BLaER1 treated with 17β-estradiol and CSF1 and Interleukin-3, amounts not matched to agents 10 nM and 100 nM (cell line): Measurements from ENCODE around the gene QRSL1.

Source experiments
- H3K27ac ChIP-seq, 11 experiments: shearing (Covaris generic); formaldehyde crosslinking; 2 replicates each; pipeline ENCODE4 v1.8.1; 2022
- H3K27me3 ChIP-seq, 11 experiments: shearing (Covaris generic); formaldehyde crosslinking; 2 replicates each; pipeline ENCODE4 v1.8.1; 2022
- H3K36me3 ChIP-seq, 11 experiments: shearing (Covaris generic); formaldehyde crosslinking; 2 replicates each; pipeline ENCODE4 v1.8.1; 2022
- H3K4me1 ChIP-seq, 10 experiments: shearing (Covaris generic); formaldehyde crosslinking; 2 replicates each; pipeline ENCODE4 v1.8.1; 2022
- H3K4me2 ChIP-seq, 11 experiments: shearing (Covaris generic); formaldehyde crosslinking; 2 replicates each; pipeline ENCODE4 v1.8.1; 2022
- H3K4me3 ChIP-seq, 10 experiments: shearing (Covaris generic); formaldehyde crosslinking; 2 replicates each; pipeline ENCODE4 v1.8.1; 2022
- H3K9ac ChIP-seq, 11 experiments: shearing (Covaris generic); formaldehyde crosslinking; 2 replicates each; pipeline ENCODE4 v1.8.1; 2022
- H3K9me3 ChIP-seq, 11 experiments: shearing (Covaris generic); formaldehyde crosslinking; replicated peaks in 1 of 11; 2 replicates each; pipeline ENCODE4 v1.8.1; 2022
- H4K20me1 ChIP-seq, 11 experiments: shearing (Covaris generic); formaldehyde crosslinking; 2 replicates each; pipeline ENCODE4 v1.8.1; 2022
- Cebpa-rat ChIP-seq, 11 experiments: shearing (Covaris generic); IDR thresholded peaks; 2 replicates each; pipeline ENCODE4 v1.8.1; 2022

Gene QRSL1

GRCh38 chr6:106631346-106631745, 2.0 kb downstream of the QRSL1 start:
- no peaks in the 10 kb centered on the region for H3K27me3 ChIP-seq
- peaks cover 0 to 4% (median 0%) of the 10 kb centered on the region in 11 experiments; a peak in 4 of 22 replicates for H3K9me3 ChIP-seq
- H3K4me3 ChIP-seq: no peak overlapping the region
- H3K36me3 ChIP-seq: peaks cover 0 to 46% (median 13%) of the 10 kb centered on the region in 11 experiments; a peak in 11 of 22 replicates
- H3K27ac ChIP-seq: no peak overlapping the region
- peaks cover 16 to 36% (median 24%) of the 10 kb centered on the region in 10 experiments for H3K4me1 ChIP-seq
- no peak overlapping the region for H3K9ac ChIP-seq
- H4K20me1 ChIP-seq: peaks cover 0 to 17% (median 3%) of the 10 kb centered on the region in 11 experiments; a peak in 4 of 22 replicates
- peak overlapping the region in 1 of 11 experiments; percentile 86; a peak in 1 of 22 replicates for H3K4me2 ChIP-seq
- no peak for TF ChIP-seq Cebpa-rat (IDR thresholded peaks at IDR 0.05)

- H3K27ac ChIP-seq: no peak overlapping the region
- no peak overlapping the region for H3K4me3 ChIP-seq
- H4K20me1 ChIP-seq: peaks cover 0 to 45% (median 14%) of the 10 kb centered on the region in 11 experiments; a peak in 15 of 22 replicates
- H3K27me3 ChIP-seq: no peaks in the 10 kb centered on the region
- H3K36me3 ChIP-seq: peaks cover 0 to 59% (median 24%) of the 10 kb centered on the region in 11 experiments; a peak in 13 of 22 replicates
- peaks cover 40 to 50% (median 45%) of the 10 kb centered on the region in 10 experiments for H3K4me1 ChIP-seq
- TF ChIP-seq Cebpa-rat (IDR thresholded peaks at IDR 0.05): no peak
- H3K4me2 ChIP-seq: no peak overlapping the region
- no peak overlapping the region for H3K9ac ChIP-seq
- peaks cover 0 to 12% (median 0%) of the 10 kb centered on the region in 11 experiments; a peak in 5 of 22 replicates for H3K9me3 ChIP-seq
Measured at GRCh38 chr6:106634565-106634964, 5.2 kb downstream of the QRSL1 start.

GRCh38 chr6:106637051-106637716, 7.8 kb downstream of the QRSL1 start:
- H3K4me3 ChIP-seq: peak overlapping the region in 2 of 10 experiments; percentile 1 to 29; a peak in 4 of 20 replicates
- peaks cover 41 to 53% (median 44%) of the 10 kb centered on the region in 10 experiments for H3K4me1 ChIP-seq
- TF ChIP-seq Cebpa-rat (IDR thresholded peaks at IDR 0.05): no peak
- peaks cover 0 to 15% (median 3%) of the 10 kb centered on the region in 11 experiments; a peak in 8 of 22 replicates for H3K9me3 ChIP-seq
- H3K9ac ChIP-seq: peak overlapping the region in 3 of 11 experiments; percentile 0 to 32 (median 11); a peak in 1 of 22 replicates
- H3K36me3 ChIP-seq: peaks cover 13 to 75% (median 44%) of the 10 kb centered on the region in 11 experiments
- peak overlapping the region in 3 of 11 experiments; percentile 13 to 43 (median 23); a peak in 2 of 22 replicates for H3K27ac ChIP-seq
- H3K4me2 ChIP-seq: peak overlapping the region; percentile 60 to 98 (median 78)
- H3K27me3 ChIP-seq: no peaks in the 10 kb centered on the region
- H4K20me1 ChIP-seq: peaks cover 0 to 51% (median 14%) of the 10 kb centered on the region in 11 experiments; a peak in 15 of 22 replicates

GRCh38 chr6:106637717-106638341, 8.5 kb downstream of the QRSL1 start:
- peak overlapping the region in 3 of 11 experiments; percentile 20 to 43 (median 23); a peak in 4 of 22 replicates for H3K27ac ChIP-seq
- H3K4me3 ChIP-seq: peak overlapping the region in 2 of 10 experiments; percentile 1 to 29; a peak in 2 of 20 replicates
- TF ChIP-seq Cebpa-rat (IDR thresholded peaks at IDR 0.05): no peak
- H4K20me1 ChIP-seq: peaks cover 0 to 51% (median 14%) of the 10 kb centered on the region in 11 experiments; a peak in 15 of 22 replicates
- peak overlapping the region; percentile 60 to 98 (median 78) for H3K4me2 ChIP-seq
- H3K9me3 ChIP-seq: peaks cover 0 to 19% (median 10%) of the 10 kb centered on the region in 11 experiments; a peak in 10 of 22 replicates
- 0 out of 22 replicates have a peak overlapping the region, but pooled peaks of 1 of the 11 experiments have one; percentile 0 for H3K9ac ChIP-seq
- H3K4me1 ChIP-seq: peaks cover 41 to 53% (median 44%) of the 10 kb centered on the region in 10 experiments
- H3K36me3 ChIP-seq: peaks cover 19 to 75% (median 48%) of the 10 kb centered on the region in 11 experiments
- H3K27me3 ChIP-seq: no peaks in the 10 kb centered on the region

- no peaks in the 10 kb centered on the region for H3K27me3 ChIP-seq
- H3K9ac ChIP-seq: no peak overlapping the region
- no peak for TF ChIP-seq Cebpa-rat (IDR thresholded peaks at IDR 0.05)
- no peak overlapping the region for H3K4me3 ChIP-seq
- peaks cover 0 to 40% (median 13%) of the 10 kb centered on the region in 11 experiments; a peak in 15 of 22 replicates for H4K20me1 ChIP-seq
- H3K4me1 ChIP-seq: peaks cover 41 to 53% (median 44%) of the 10 kb centered on the region in 10 experiments
- peaks cover 39 to 75% (median 60%) of the 10 kb centered on the region in 11 experiments for H3K36me3 ChIP-seq
- H3K4me2 ChIP-seq: peak overlapping the region; percentile 18 to 98 (median 60); a peak in 18 of 22 replicates
- H3K9me3 ChIP-seq: peaks cover 0 to 37% (median 24%) of the 10 kb centered on the region in 11 experiments; a peak in 16 of 22 replicates
- H3K27ac ChIP-seq: no peak overlapping the region
Measured at GRCh38 chr6:106639812-106640211, 10.4 kb downstream of the QRSL1 start.

- Histone ChIP-seq H3K4me1 (peaks cover 24 to 51% (median 32%) of the 10 kb centered on the region in 10 experiments), H3K27me3 (no peaks in the 10 kb centered on the region), H4K20me1 (peaks cover 0 to 23% (median 5%) of the 10 kb centered on the region in 11 experiments; a peak in 14 of 22 replicates), H3K9ac (no peak overlapping the region), H3K4me3 (no peak overlapping the region), H3K9me3 (peaks cover 0 to 37% (median 24%) of the 10 kb centered on the region in 11 experiments; a peak in 16 of 22 replicates), H3K36me3 (peaks cover 55 to 86% (median 74%) of the 10 kb centered on the region in 11 experiments), H3K27ac (no peak overlapping the region), H3K4me2 (no peak overlapping the region)
- no peak for TF ChIP-seq Cebpa-rat (IDR thresholded peaks at IDR 0.05)
Measured at GRCh38 chr6:106642476-106642875, 13.1 kb downstream of the QRSL1 start.

GRCh38 chr6:106643061-106643460, 13.7 kb downstream of the QRSL1 start:
- Histone ChIP-seq H3K4me2 (no peak overlapping the region), H3K4me1 (peaks cover 21 to 51% (median 28%) of the 10 kb centered on the region in 10 experiments), H3K27ac (no peak overlapping the region), H3K9me3 (peaks cover 0 to 37% (median 24%) of the 10 kb centered on the region in 11 experiments; a peak in 16 of 22 replicates), H4K20me1 (peaks cover 0 to 17% (median 4%) of the 10 kb centered on the region in 11 experiments; a peak in 7 of 22 replicates), H3K27me3 (no peaks in the 10 kb centered on the region), H3K36me3 (peaks cover 55 to 85% (median 74%) of the 10 kb centered on the region in 11 experiments), H3K4me3 (no peak overlapping the region), H3K9ac (no peak overlapping the region)
- no peak for TF ChIP-seq Cebpa-rat (IDR thresholded peaks at IDR 0.05)

- H3K27me3 ChIP-seq: no peaks in the 10 kb centered on the region
- H3K4me1 ChIP-seq: peaks cover 19 to 72% (median 43%) of the 10 kb centered on the region in 10 experiments; a peak in 19 of 20 replicates
- no peaks in the 10 kb centered on the region for H4K20me1 ChIP-seq
- peak overlapping the region in 7 of 10 experiments; percentile 16 to 80 (median 52); a peak in 11 of 20 replicates for H3K4me3 ChIP-seq
- H3K36me3 ChIP-seq: peaks cover 43 to 57% (median 46%) of the 10 kb centered on the region in 11 experiments
- H3K4me2 ChIP-seq: peak overlapping the region; percentile 40 to 98 (median 80); a peak in 21 of 22 replicates
- peak overlapping the region in 9 of 11 experiments; percentile 24 to 70 (median 57); a peak in 17 of 22 replicates for H3K27ac ChIP-seq
- peak overlapping the region in 8 of 11 experiments; percentile 39 to 77 (median 62); a peak in 15 of 22 replicates for H3K9ac ChIP-seq
- peaks cover 0 to 19% (median 11%) of the 10 kb centered on the region in 11 experiments; a peak in 17 of 22 replicates for H3K9me3 ChIP-seq
- TF ChIP-seq Cebpa-rat (IDR thresholded peaks at IDR 0.05): no peak
Measured at GRCh38 chr6:106648651-106649308, 19.4 kb downstream of the QRSL1 start.
